Activated CD8-positive, alpha-beta T cell treated with anti-CD3 and anti-CD28 coated beads for 36 hours (primary cell): ENCODE measurements around the gene CPT1C. TPM values are rescaled to one million over a fixed set of nuclear protein-coding genes. Genes with fewer than 3 reads are reported as not detected.

ENCODE experiments used
- ATAC-seq: fragments of 200-7000 bp; cut with Tn5 transposase; one replicate; pipeline ENCODE4 v1.10.0; 2021; ENCODE audit warnings: mild to moderate bottlenecking, moderate library complexity
- CTCF ChIA-PET: fragments of 350-600 bp; sonication (Branson Sonifier 250); formaldehyde crosslinking; loops from one replicate; lab custom pipeline; 2021; ENCODE audit warnings: antibody characterized with exemption; lab: Charles Lee
- POLR2A ChIA-PET: fragments of 350-600 bp; sonication (Branson Sonifier 250); formaldehyde crosslinking; loops from one replicate; lab custom pipeline; 2021; ENCODE audit warnings: antibody characterized with exemption; lab: Charles Lee
- DNase-seq: peaks from one replicate; pipeline ENCODE4 v3.0.0-alpha.2; 2020
- H3K27ac Mint-ChIP-seq: one replicate; pipeline ENCODE4 v1.8.0; 2021; ENCODE audit warnings: mild to moderate bottlenecking, mixed read lengths
- H3K27me3 Mint-ChIP-seq: one replicate; pipeline ENCODE4 v1.8.0; 2021; ENCODE audit warnings: mixed read lengths
- H3K36me3 Mint-ChIP-seq: one replicate; pipeline ENCODE4 v1.8.0; 2021; ENCODE audit warnings: low read depth, mixed read lengths
- H3K4me1 Mint-ChIP-seq: one replicate; pipeline ENCODE4 v1.8.0; 2021; ENCODE audit warnings: low read depth, mixed read lengths
- H3K4me3 Mint-ChIP-seq: one replicate; pipeline ENCODE4 v1.8.0; 2021; ENCODE audit warnings: mild to moderate bottlenecking, moderate library complexity, mixed read lengths
- H3K9me3 Mint-ChIP-seq: one replicate; pipeline ENCODE4 v1.8.0; 2021; ENCODE audit warnings: mixed read lengths
- intact Hi-C: fragments of 100-400 bp; cut with micrococcal nuclease; formaldehyde crosslinking; loops from one replicate; pipeline ENCODE4 v1.10.0; 2022
- total RNA-seq, 2 experiments: library from RNA; stranded (reverse); gene quantifications; one replicate each; pipeline ENCODE4 v1.2.3, GENCODE V29; 2021
- TF ChIP-seq, protein P1 (sequence below): fragments of 200-600 bp; IDR thresholded peaks from one replicate; pipeline ENCODE4 v1.8.0; 2022; ENCODE audit warnings: antibody characterized with exemption, mild to moderate bottlenecking

CPT1C gene
- total RNA-seq, 2 experiments from 2014 or later, result 0.69 to 1.0 TPM

DNA sequence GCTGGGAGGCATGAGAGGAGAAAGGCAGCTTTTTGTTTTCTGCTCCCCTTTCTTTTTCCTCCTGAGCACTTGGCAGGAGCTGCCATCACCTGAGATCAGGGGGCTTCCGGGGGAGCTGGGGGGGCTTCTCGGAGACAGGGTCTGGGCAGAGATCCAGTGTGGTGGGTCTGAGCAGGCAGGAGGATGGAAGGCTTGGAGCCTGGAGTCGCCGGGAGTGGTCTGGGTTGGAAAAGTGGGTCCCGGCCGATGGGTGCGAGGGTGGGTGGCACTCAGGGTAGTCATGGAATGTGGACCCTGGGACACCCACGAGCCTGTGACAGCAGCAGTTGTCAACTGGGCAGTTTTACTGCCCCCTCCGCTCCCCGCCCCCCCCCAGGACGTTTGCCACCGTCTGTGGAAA is 3.8 kb upstream of the CPT1C start:
- no peak for DNase-seq
- H3K27me3 Mint-ChIP-seq, result peaks cover 10% of the 10 kb centered on the region
- TF ChIP-seq, protein P1, sequence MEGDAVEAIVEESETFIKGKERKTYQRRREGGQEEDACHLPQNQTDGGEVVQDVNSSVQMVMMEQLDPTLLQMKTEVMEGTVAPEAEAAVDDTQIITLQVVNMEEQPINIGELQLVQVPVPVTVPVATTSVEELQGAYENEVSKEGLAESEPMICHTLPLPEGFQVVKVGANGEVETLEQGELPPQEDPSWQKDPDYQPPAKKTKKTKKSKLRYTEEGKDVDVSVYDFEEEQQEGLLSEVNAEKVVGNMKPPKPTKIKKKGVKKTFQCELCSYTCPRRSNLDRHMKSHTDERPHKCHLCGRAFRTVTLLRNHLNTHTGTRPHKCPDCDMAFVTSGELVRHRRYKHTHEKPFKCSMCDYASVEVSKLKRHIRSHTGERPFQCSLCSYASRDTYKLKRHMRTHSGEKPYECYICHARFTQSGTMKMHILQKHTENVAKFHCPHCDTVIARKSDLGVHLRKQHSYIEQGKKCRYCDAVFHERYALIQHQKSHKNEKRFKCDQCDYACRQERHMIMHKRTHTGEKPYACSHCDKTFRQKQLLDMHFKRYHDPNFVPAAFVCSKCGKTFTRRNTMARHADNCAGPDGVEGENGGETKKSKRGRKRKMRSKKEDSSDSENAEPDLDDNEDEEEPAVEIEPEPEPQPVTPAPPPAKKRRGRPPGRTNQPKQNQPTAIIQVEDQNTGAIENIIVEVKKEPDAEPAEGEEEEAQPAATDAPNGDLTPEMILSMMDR, result no peak
- no peak overlapping the region for H3K4me3 Mint-ChIP-seq
- peaks cover 52% of the 10 kb centered on the region for H3K36me3 Mint-ChIP-seq
- ChIA-PET CTCF (no interaction called here), POLR2A (interaction anchor here (1.0 to 2.4 kb wide), 2 partner anchors 11 to 17 kb away, joined by 3 to 8 read pairs; no protein-coding TSS in a partner anchor)
- ATAC-seq, result no peak
- intact Hi-C loops, result no loop called here
- no peaks in the 10 kb centered on the region for H3K9me3 Mint-ChIP-seq
- peaks cover 32% of the 10 kb centered on the region for H3K4me1 Mint-ChIP-seq
- no peak overlapping the region for H3K27ac Mint-ChIP-seq

DNA sequence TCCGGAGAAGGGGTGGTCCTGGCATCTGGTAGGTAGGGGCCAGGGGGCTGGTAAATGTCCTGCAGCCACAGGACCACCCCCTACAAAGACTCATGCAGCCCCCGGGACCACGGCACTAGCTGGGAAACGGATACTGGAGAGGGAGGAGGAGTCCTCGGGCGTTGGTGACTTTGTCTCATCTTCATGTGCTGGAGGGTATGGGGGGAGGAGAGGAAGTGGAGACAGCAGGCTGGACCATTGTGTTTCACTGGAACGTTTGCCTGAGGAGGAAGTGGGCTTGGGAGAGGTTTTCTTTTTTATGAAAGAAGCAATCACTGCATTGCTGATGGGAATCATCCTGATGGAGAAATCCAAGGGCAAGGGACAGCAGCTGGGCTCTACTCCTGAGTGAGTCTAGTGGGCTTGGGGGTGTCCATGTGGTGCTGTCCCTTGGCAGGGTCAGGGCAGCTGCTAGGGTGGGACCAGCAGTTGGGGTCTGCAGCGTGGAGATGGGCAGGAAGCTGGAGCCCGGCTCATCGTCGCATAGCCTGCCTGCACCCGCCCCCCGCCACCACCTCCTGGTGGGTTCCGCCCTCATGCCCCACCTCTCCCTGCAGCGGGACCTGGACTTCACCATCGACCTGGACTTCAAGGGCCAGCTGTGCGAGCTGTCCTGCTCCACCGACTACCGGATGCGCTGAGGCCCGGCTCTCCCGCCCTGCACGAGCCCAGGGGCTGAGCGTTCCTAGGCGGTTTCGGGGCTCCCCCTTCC is 3.2 kb upstream of the CPT1C start:
- H3K27me3 Mint-ChIP-seq, result peaks cover 14% of the 10 kb centered on the region
- ATAC-seq (no peak), DNase-seq (no peak)
- H3K4me3 Mint-ChIP-seq, result no peak overlapping the region
- POLR2A ChIA-PET, result interaction anchor here (0.9 to 4.0 kb wide), 7 partner anchors 9 to 223 kb away, joined by 3 to 23 read pairs (median 4); partner anchors contain the start of gene PRMT1
- CTCF ChIA-PET, result no interaction called here
- H3K4me1 Mint-ChIP-seq, result peaks cover 30% of the 10 kb centered on the region
- TF ChIP-seq, protein P1, result no peak
- H3K27ac Mint-ChIP-seq, result no peak overlapping the region
- peaks cover 47% of the 10 kb centered on the region for H3K36me3 Mint-ChIP-seq
- H3K9me3 Mint-ChIP-seq, result no peaks in the 10 kb centered on the region
- intact Hi-C loops, result no loop called here

DNA sequence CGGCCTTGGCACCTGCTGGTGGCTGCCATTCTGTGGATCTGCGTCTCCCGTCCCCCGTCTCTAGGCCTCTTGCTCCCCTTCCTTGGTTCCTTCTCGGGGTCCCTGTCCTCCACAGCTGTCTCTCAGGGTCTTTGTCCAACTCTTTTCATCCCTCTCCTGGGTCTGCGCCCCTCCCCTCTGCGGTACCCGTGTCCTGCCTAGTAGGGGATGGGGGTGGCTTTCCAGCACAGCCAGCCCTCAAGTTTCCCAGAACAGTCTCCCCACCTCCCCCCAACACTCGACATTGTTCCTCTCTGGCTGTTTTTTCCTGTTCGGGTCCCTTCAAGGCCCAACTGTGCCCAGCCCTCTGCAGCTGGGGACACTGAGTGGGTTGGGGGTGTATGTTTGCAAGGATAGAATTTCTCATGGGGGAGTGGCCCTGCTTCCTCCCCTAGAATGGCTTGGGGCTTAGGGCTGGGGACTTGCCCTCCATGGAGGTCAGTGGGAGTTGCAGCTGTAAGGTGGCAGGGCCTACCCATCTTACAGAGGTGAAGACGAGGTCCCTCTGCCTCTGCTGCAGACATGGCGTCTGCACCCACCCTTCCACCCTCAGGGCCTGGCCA is 2.3 kb upstream of the CPT1C start:
- Mint-ChIP-seq H3K27ac (no peak overlapping the region), H3K27me3 (peaks cover 14% of the 10 kb centered on the region), H3K4me1 (peaks cover 30% of the 10 kb centered on the region), H3K9me3 (no peaks in the 10 kb centered on the region), H3K4me3 (no peak overlapping the region), H3K36me3 (peaks cover 42% of the 10 kb centered on the region)
- TF ChIP-seq, protein P1, result no peak
- intact Hi-C loops, result no loop called here
- no peak for DNase-seq
- ChIA-PET CTCF (interaction anchor here (1.4 to 4.6 kb wide), 3 partner anchors 8 to 16 kb away, joined by 4 to 19 read pairs (median 4); no protein-coding TSS in a partner anchor), POLR2A (interaction anchor here (0.9 to 4.0 kb wide), 7 partner anchors 8 to 223 kb away, joined by 3 to 23 read pairs (median 4); partner anchors contain the start of gene PRMT1)
- no peak for ATAC-seq

DNA sequence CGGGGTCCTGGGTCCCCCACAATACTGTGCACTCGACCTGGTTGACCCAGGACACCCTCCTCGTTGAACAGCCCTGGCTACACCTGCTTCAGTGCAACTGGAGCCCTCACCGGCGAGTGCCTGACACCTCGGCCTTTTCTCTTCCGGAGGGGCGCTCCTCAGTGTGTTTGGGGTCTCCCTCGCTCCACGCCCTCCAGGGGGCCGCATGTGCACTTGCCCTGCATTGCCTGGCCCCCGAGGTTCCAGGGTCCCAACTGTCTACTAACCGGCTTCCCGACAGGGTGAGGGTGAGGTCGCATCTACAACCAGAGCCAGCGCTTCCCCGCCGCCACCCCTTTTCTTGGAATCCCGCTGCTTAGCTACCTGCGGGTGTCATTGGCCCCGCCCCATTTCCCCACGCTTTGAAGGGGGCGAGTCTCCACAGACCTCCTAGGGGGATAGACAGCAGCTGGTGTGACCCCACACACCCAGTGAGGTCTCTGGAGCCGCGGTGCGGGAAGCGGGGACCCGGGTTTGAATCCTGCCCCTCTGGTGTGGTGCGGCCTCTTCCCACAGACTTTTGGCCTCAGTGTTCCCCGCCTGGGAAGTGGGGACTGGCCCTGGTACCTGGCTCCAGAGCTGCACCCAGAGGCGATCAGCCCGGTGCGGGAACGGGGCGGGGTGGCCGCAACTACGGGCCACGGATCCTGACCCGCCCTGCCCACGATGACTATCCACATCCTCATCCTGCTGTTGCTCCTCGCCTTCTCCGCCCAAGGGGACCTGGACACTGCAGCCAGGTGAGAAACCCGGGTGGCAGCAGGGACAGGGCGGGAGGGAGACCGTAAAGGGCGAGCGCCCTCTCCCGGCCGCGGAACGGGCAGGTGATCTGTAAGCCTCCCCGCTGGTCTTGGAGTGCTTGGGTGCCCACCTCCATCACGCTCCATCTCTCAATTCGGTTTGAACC is 1.5 kb upstream of the CPT1C start, which contains the start of gene ADM5:
TSS of gene ADM5 (plus strand) at position 462 of the 946 bp plus-strand sequence. CDS start at position 706, 244 bp downstream.
- Mint-ChIP-seq H3K27ac (no peak within 1 kb of the TSS), H3K27me3 (peaks cover 14% of the 10 kb centered on the region), H3K36me3 (peaks cover 35% of the 10 kb centered on the region), H3K9me3 (no peaks in the 10 kb centered on the region), H3K4me1 (peaks cover 26% of the 10 kb centered on the region), H3K4me3 (no peak within 1 kb of the TSS)
- DNase-seq (peak; percentile 58), ATAC-seq (peak; percentile 52)
- intact Hi-C loops, result no loop called here
- POLR2A ChIA-PET, result interaction anchor here (1.0 to 4.0 kb wide), 5 partner anchors 11 to 73 kb away, joined by 3 to 23 read pairs (median 6); partner anchors contain the start of gene PRMT1
- TF ChIP-seq, protein P1, result peak; percentile 69
- CTCF ChIA-PET, result interaction anchor here (1.4 to 4.6 kb wide), 4 partner anchors 8 to 17 kb away, joined by 4 to 19 read pairs (median 4); no protein-coding TSS in a partner anchor
